Activated CD4-positive, alpha-beta T cell treated with anti-CD3 and anti-CD28 coated beads, Interleukin-2, amount 10 ng/mL, durations not matched to agents 7 days and 5 days (primary cell): ENCODE results near the gene LAPTM4A. TPM values are rescaled to one million over a fixed set of nuclear protein-coding genes. Genes with fewer than 3 reads are reported as not detected.

Experiments
- CTCF ChIA-PET: fragments of 350-600 bp; sonication (Branson Sonifier 250); formaldehyde crosslinking; loops from one replicate; lab custom pipeline; 2021; ENCODE audit warnings: antibody characterized with exemption; lab: Charles Lee
- POLR2A ChIA-PET: fragments of 350-600 bp; sonication (Branson Sonifier 250); formaldehyde crosslinking; loops from one replicate; lab custom pipeline; 2021; ENCODE audit warnings: antibody characterized with exemption; lab: Charles Lee
- DNase-seq: peaks from one replicate; pipeline ENCODE4 v3.0.0-alpha.2; 2020
- H3K27ac Mint-ChIP-seq: one replicate; pipeline ENCODE4 v1.8.0; 2021; ENCODE audit warnings: mild to moderate bottlenecking, moderate library complexity, mixed read lengths
- H3K27me3 Mint-ChIP-seq: one replicate; pipeline ENCODE4 v1.8.0; 2021; ENCODE audit warnings: mixed read lengths
- H3K36me3 Mint-ChIP-seq: one replicate; pipeline ENCODE4 v1.8.0; 2021; ENCODE audit warnings: low read depth, mixed read lengths
- H3K4me1 Mint-ChIP-seq: one replicate; pipeline ENCODE4 v1.8.0; 2021; ENCODE audit warnings: mixed read lengths
- H3K4me3 Mint-ChIP-seq: one replicate; pipeline ENCODE4 v1.8.0; 2021; ENCODE audit warnings: mild to moderate bottlenecking, moderate library complexity, mixed read lengths
- H3K9me3 Mint-ChIP-seq: one replicate; pipeline ENCODE4 v1.8.0; 2021; ENCODE audit warnings: mixed read lengths
- total RNA-seq, 2 experiments: library from RNA; stranded (reverse); gene quantifications; one replicate each; pipeline ENCODE4 v1.2.3, GENCODE V29; 2021

The LAPTM4A gene
- total RNA-seq, 2 experiments from 2014 or later = 26.3 to 52.1 TPM

DNA sequence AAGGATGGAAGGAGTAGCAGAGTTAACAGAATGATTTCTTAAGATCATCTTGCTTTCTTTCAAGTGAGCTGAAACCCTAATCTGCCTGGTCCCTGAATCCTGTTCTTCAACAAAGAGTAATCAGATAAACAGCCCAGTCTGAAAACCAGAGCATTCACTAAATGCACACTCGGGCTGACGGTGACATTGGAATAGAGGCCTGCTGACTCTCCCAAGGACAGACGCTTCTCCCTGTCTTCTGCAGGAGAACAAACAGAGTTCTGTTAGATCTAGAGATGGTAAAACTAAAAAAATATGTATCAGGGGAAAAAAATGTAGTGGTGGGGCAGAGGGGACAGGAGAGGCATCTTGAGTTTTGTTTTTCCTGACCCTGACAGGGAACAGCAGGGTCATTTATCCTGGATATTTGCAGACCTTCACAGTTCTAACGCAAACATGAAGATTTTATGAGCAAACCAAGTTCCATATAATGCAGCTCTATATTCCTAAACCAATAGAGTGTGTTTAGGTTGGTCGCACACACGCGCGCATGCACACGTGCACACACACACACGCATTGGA lies 46.3 kb downstream of the LAPTM4A start:
- Mint-ChIP-seq H3K27me3 (peaks cover 29% of the 10 kb centered on the region), H3K4me1 (no peaks in the 10 kb centered on the region), H3K9me3 (no peaks in the 10 kb centered on the region), H3K4me3 (no peak overlapping the region), H3K36me3 (no peaks in the 10 kb centered on the region), H3K27ac (no peak overlapping the region)
- ChIA-PET POLR2A (no interaction called here), CTCF (no interaction called here)
- no peak for DNase-seq

DNA sequence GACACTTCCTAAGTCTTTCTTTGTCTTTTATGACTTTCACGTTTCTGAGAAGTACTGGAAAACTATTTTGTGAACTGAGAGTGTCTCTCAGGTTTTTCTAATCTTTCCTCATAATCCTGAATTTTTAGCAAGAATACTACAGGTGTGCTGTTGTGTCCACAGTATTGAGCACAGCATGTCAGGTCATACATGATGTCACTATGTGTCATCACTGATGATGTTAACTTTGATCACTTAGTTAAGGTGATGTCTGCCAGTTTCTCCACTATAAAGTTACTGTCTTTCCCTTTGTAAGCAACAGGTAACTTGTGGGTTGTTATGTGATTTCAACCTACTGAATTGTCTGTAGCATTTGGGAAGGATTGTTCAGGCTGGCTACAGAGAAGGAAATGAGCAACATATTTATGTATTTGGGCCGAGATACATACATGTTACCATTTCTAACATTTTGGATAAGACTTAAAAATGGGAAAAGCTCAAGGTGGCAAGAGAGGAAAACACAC lies 50.0 kb downstream of the LAPTM4A start:
- Mint-ChIP-seq H3K27ac (no peak overlapping the region), H3K4me1 (no peaks in the 10 kb centered on the region), H3K4me3 (no peak overlapping the region), H3K36me3 (no peaks in the 10 kb centered on the region), H3K27me3 (peaks cover 28% of the 10 kb centered on the region), H3K9me3 (no peaks in the 10 kb centered on the region)
- POLR2A ChIA-PET = no interaction called here
- no peak for DNase-seq
- CTCF ChIA-PET = no interaction called here

DNA sequence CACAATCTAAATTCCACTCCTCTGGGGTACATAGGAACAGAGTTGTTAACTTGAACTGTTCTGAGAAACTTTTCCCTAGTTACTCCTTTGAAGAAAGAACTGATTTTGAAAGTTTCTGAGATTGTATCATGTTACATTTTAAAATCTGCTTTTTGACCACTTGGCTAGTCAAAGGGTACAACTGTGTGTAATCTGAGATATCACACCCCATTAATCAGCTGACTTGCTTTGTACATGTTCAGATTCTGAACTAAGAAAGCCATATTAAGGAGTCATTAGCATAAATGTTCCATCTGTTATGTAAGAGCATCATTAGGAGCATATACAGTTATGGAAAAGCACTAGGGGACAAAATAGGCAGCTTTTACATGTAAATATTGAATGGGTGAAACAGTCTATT lies 57.7 kb downstream of the LAPTM4A start:
- DNase-seq = no peak
- H3K4me1 Mint-ChIP-seq = peaks cover 22% of the 10 kb centered on the region
- ChIA-PET POLR2A (no interaction called here), CTCF (interaction anchor here (1.2 kb wide), 1 partner anchor 22 kb away, joined by 3 read pairs; no protein-coding TSS in a partner anchor)
- H3K27me3 Mint-ChIP-seq = peaks cover 42% of the 10 kb centered on the region
- no peak overlapping the region for H3K4me3 Mint-ChIP-seq
- H3K27ac Mint-ChIP-seq = no peak overlapping the region
- H3K36me3 Mint-ChIP-seq = no peaks in the 10 kb centered on the region
- no peaks in the 10 kb centered on the region for H3K9me3 Mint-ChIP-seq

DNA sequence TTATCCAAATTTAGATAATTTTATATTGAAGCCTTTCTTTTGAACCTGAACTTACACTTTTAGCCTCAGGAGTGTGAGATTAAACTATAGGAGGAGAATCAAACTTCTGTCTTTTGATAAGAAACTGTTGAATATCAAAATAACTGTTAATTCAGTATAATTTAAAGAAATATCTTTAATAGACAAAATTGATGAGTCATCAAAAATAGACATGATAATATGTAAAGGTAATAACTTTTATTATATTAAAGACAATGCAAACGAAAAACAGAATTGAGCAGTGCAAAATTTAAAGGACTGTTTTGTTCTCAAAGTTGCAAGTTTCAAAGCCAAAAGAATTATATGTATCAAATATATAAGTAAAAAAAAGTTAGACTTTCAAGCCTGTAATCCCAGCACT lies 59.5 kb downstream of the LAPTM4A start:
- no peaks in the 10 kb centered on the region for H3K36me3 Mint-ChIP-seq
- no peak overlapping the region for H3K4me3 Mint-ChIP-seq
- POLR2A ChIA-PET = no interaction called here
- H3K27ac Mint-ChIP-seq = no peak overlapping the region
- DNase-seq = no peak
- CTCF ChIA-PET = no interaction called here
- no peaks in the 10 kb centered on the region for H3K9me3 Mint-ChIP-seq
- H3K4me1 Mint-ChIP-seq = peaks cover 32% of the 10 kb centered on the region
- H3K27me3 Mint-ChIP-seq = peaks cover 35% of the 10 kb centered on the region

DNA sequence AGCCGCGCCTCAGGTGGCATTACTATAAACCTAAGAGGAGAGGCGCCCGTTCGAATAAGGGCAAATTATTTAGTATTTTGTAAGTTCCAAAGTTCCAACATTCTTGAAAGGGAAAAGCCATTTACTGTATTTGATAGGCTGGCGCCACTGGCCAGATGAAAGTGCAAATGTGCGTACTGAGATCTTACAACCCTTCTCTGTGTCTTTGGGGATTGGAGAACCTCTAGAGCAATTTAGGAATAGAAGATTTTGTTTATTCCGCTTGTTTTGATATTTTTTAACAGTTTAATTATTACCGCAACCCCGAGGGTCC lies 61.1 kb downstream of the LAPTM4A start:
- Mint-ChIP-seq H3K4me3 (peak overlapping the region; percentile 87), H3K27me3 (peaks cover 31% of the 10 kb centered on the region), H3K9me3 (no peaks in the 10 kb centered on the region), H3K4me1 (peaks cover 32% of the 10 kb centered on the region), H3K36me3 (no peaks in the 10 kb centered on the region), H3K27ac (peak overlapping the region; percentile 88)
- ChIA-PET CTCF (interaction anchor here (1.2 kb wide), 1 partner anchor 11 kb away, joined by 4 read pairs; no protein-coding TSS in a partner anchor), POLR2A (no interaction called here)
- no peak for DNase-seq

DNA sequence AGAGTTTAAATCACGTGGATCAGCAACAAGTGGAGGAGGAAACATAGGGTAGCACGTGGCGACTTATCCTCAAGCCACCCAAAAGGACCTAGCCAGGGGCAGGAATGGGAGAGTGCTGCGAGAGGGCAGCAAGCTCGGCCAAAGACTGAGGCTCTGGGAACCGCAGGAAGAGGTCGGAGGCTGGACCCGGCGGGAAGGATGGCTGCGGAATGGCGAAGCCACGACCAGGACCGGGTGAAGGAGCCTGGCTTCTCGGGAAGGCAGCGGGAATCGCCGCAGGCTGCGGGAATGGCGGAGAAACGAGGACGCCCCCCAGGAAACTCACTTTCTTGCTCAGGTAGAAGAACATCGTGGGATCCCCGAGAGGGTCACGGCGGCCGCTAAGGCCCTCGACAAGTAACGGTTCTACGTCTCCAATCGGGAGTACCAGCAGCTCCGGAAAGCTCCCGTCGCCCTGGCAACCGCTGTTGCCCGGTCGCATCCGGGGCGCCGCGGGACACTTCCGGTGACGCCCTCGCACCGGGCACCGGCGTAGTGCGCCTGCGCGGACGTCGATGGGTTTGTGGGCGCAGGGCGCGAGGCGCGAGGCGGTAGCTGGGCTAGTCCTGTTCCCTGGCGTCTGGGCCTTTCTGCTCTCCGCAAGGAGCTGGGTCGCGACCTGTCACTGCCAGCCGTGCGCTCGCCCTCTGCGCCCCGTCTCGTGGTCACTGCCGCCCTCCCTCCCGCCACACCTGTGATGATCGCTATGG lies 61.6 kb downstream of the LAPTM4A start, which contains the start of gene WDR35:
WDR35 (minus strand) TSS at position 439 of the 749 bp plus-strand sequence; CDS start at position 349, 90 bp downstream.
- ChIA-PET POLR2A (interaction anchor here (0.6 kb wide), 1 partner anchor 375 kb away, joined by 3 read pairs; no protein-coding TSS in a partner anchor), CTCF (interaction anchor here (1.2 kb wide), 1 partner anchor 10 kb away, joined by 4 read pairs; no protein-coding TSS in a partner anchor)
- Mint-ChIP-seq H3K4me3 (peak within 1 kb of the TSS; percentile 87), H3K9me3 (no peaks in the 10 kb centered on the region), H3K27me3 (peaks cover 31% of the 10 kb centered on the region), H3K36me3 (no peaks in the 10 kb centered on the region), H3K4me1 (peaks cover 32% of the 10 kb centered on the region), H3K27ac (peak within 1 kb of the TSS; percentile 88)
- peak; percentile 90 for DNase-seq

DNA sequence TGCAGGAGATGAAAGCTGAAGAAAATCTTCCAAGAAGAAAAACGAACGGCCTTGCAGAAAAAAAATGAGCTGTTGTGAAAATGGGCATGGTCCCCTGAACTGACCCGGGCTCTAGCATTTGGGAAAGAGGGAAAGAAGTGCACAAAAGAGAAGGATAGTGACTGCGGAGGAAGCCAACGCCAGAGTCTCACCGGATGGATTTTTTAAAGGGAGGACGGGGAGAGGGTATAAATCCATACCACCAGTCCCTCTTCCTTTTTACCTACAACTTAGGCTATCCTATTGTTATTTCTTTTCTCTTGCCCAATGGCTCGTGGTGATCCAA lies 62.1 kb downstream of the LAPTM4A start:
- ChIA-PET CTCF (interaction anchor here (1.2 kb wide), 1 partner anchor 9 kb away, joined by 4 read pairs; no protein-coding TSS in a partner anchor), POLR2A (interaction anchor here (0.6 kb wide), 1 partner anchor 376 kb away, joined by 3 read pairs; no protein-coding TSS in a partner anchor)
- H3K4me3 Mint-ChIP-seq = peak overlapping the region; percentile 87
- DNase-seq = no peak
- H3K27ac Mint-ChIP-seq = peak overlapping the region; percentile 88
- H3K36me3 Mint-ChIP-seq = no peaks in the 10 kb centered on the region
- H3K9me3 Mint-ChIP-seq = no peaks in the 10 kb centered on the region
- peaks cover 26% of the 10 kb centered on the region for H3K27me3 Mint-ChIP-seq
- peaks cover 32% of the 10 kb centered on the region for H3K4me1 Mint-ChIP-seq

DNA sequence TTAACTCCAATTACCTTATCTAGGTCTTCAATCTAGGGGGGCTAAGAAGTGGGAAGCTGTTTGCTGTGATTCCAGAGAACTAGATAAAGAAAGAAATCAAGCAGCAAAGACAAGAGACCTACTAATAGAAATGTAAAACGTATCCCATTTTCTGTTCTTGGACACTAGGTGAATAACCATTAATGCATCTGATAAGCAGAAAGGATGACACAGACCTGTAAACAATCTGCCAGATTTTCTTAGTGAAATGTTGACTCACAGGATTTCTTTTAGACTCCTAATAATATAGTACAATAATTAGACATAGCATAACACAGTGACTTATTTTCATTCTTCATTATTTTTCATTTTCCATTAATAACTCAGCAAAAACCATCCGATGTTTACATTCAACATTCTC lies 62.8 kb downstream of the LAPTM4A start:
- no peaks in the 10 kb centered on the region for H3K36me3 Mint-ChIP-seq
- H3K4me1 Mint-ChIP-seq = peaks cover 32% of the 10 kb centered on the region
- ChIA-PET CTCF (interaction anchor here (1.0 kb wide), 1 partner anchor 24 kb away, joined by 3 read pairs; no protein-coding TSS in a partner anchor), POLR2A (no interaction called here)
- no peaks in the 10 kb centered on the region for H3K9me3 Mint-ChIP-seq
- H3K27me3 Mint-ChIP-seq = peaks cover 21% of the 10 kb centered on the region
- H3K27ac Mint-ChIP-seq = no peak overlapping the region
- no peak for DNase-seq
- H3K4me3 Mint-ChIP-seq = peak overlapping the region; percentile 87

DNA sequence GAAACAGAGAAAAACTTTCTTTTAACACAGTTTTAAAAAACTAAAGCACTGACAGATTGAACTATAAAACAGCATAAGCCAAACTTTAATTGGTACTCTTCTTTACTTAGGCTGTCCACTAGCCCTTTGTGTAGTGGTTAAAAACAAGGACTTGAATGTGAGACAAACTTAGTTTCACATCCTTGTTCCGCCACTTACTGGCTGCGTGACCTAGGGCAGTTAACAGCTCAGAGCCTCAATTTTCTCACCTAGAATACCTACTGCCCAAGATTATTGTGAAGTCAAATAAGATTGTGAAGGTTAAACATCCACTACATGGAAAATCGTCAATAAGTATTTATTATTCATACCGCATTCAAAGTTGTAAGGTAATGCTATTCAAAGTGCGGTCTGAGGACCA lies 63.5 kb downstream of the LAPTM4A start:
- Mint-ChIP-seq H3K4me1 (peaks cover 32% of the 10 kb centered on the region), H3K36me3 (no peaks in the 10 kb centered on the region), H3K27me3 (peaks cover 15% of the 10 kb centered on the region), H3K9me3 (no peaks in the 10 kb centered on the region), H3K27ac (no peak overlapping the region), H3K4me3 (no peak overlapping the region)
- POLR2A ChIA-PET = no interaction called here
- CTCF ChIA-PET = interaction anchor here (0.6 to 1.0 kb wide), 2 partner anchors 23 to 383 kb away, joined by 3 read pairs; no protein-coding TSS in a partner anchor
- DNase-seq = no peak

Other genes with a start within 250 kb of the LAPTM4A start
- 10 to 100 TPM; 24.8 to 24.9 TPM for gene TTC32, start 149.6 kb downstream of the LAPTM4A start, total RNA-seq
- gene WDR35, start 61.5 kb downstream of the LAPTM4A start, total RNA-seq = 1 to 10 TPM; 3.9 to 4.0 TPM
- not detected for gene MATN3, start 39.0 kb downstream of the LAPTM4A start, total RNA-seq
- under 1 TPM in 1 of 2 experiments, not detected in 1; 0.19 TPM for gene SDC1, start 173.5 kb upstream of the LAPTM4A start, total RNA-seq